ENCODE data around the gene SRSF1. TPM values are rescaled to one million over a fixed set of nuclear protein-coding genes. Genes with fewer than 3 reads are reported as not detected.

SRSF1 gene
- total RNA-seq, 2 experiments from 2014 or later: 271 to 368 TPM

DNA sequence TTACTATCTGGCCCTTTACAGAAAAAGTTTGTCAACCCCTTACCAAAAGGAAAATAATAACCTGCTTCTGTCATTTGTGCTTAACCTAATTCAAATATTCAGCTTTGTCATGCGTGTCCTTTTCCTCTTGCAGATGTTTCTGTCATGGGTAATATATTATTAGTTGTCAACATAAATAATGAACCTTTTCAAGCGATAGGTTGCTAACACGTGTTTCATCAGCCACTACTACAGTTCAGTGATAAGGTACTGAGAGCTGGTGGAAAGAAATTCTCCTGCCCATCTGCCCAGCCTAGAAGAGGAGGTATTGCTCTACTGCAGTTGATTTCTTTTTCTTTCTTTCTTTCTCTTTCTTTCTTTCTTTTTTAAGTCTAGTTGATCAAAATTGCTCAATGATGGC is 12.0 kb upstream of the SRSF1 start:
- Mint-ChIP-seq H3K27ac (no peak overlapping the region), H3K36me3 (ENCODE audit: low read depth) (no peaks in the 10 kb centered on the region), H3K9me3 (ENCODE audit: low read depth) (no peaks in the 10 kb centered on the region), H3K4me3 (no peak overlapping the region), H3K4me1 (no peaks in the 10 kb centered on the region), H3K27me3 (peaks cover 11% of the 10 kb centered on the region)
- ChIA-PET CTCF (interaction anchor here (0.5 to 1.4 kb wide), 2 partner anchors 12 to 159 kb away, joined by 3 to 4 read pairs; partner anchors contain the start of gene SRSF1), POLR2A (interaction anchor here (0.6 kb wide), 1 partner anchor 18 kb away, joined by 4 read pairs; no protein-coding TSS in a partner anchor)
- ATAC-seq (no peak), DNase-seq (no peak)
- intact Hi-C loops (cut with DNase I, micrococcal nuclease): no loop called here

- intact Hi-C loops (cut with DNase I, micrococcal nuclease): no loop called here
- H3K9me3 Mint-ChIP-seq (ENCODE audit: low read depth): no peaks in the 10 kb centered on the region
- ChIA-PET POLR2A (no interaction called here), CTCF (interaction anchor here (1.5 to 2.2 kb wide), 2 partner anchors 11 to 147 kb away, joined by 3 to 7 read pairs; no protein-coding TSS in a partner anchor)
- no peak for ATAC-seq
- H3K27me3 Mint-ChIP-seq: no peaks in the 10 kb centered on the region
- no peak for DNase-seq
- peaks cover 9% of the 10 kb centered on the region for H3K4me1 Mint-ChIP-seq
- no peak overlapping the region for H3K4me3 Mint-ChIP-seq
- H3K27ac Mint-ChIP-seq: no peak overlapping the region
- peaks cover 36% of the 10 kb centered on the region for H3K36me3 Mint-ChIP-seq (ENCODE audit: low read depth)
Observed at GRCh38 chr17:58010067-58010799, 3.2 kb upstream of the SRSF1 start.

DNA sequence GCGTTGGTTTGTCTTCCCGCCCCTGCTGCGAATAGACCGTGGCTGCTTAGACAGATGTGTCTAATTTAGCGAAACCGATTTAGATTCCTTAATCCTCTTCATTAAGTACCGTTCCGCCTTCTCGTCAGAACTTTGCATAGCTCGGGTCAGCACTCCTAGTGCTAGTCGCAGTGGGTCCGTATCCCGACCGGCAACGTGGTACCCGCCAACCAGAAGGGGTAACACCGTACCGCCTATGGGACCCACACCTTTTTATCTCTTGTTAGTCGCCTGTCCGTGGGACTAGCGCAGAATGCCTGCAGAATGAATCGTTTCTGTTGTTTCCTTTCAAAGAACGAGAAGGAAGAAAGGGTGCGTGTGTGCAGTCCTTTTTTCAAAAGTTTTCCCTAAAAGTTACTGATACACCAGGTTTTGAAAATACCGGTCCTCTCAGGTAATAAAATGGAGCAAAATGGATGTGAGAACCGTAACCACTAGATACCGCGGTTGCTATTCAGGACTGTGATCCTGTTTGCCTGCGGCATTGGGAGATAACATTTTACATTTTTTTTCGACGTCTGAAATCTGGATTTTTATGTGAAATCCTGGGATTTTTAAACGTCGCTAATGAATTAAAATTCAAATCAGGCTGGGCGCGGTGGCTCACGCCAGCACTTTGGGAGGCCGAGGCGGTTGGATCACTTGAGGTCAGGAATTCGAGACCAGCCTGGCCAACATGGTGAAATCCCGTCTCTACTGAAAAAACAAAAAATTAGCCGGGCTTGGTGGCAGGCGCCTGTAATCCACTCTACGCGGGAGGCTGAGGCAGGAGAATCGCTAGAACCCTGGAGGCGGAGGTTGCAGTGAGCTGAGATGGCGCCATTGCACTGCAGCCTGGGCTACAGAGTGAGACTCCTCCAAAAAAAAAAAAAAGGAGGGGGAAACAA is 998 bp upstream of the SRSF1 start:
- DNase-seq: peak; percentile 49
- ChIA-PET POLR2A (interaction anchor here (0.6 to 3.1 kb wide), 23 partner anchors 9 to 692 kb away, joined by 3 to 22 read pairs (median 4); partner anchors contain the start of genes CUEDC1, DYNLL2, MRPS23 and SUPT4H1), CTCF (interaction anchor here (0.6 to 15.7 kb wide), 15 partner anchors 10 to 1146 kb away, joined by 3 to 249 read pairs (median 4); partner anchors contain the start of genes MKS1 and MRPS23)
- Mint-ChIP-seq H3K27ac (peak overlapping the region; percentile 100), H3K36me3 (ENCODE audit: low read depth) (peaks cover 56% of the 10 kb centered on the region), H3K9me3 (ENCODE audit: low read depth) (no peaks in the 10 kb centered on the region), H3K4me3 (peak overlapping the region; percentile 100), H3K4me1 (peaks cover 26% of the 10 kb centered on the region), H3K27me3 (no peaks in the 10 kb centered on the region)
- ATAC-seq: peak; percentile 31
- intact Hi-C loops (cut with DNase I, micrococcal nuclease): loop anchor here (1.0 to 5.0 kb wide), 22 partner anchors 9 to 1175 kb away; partner anchors contain the start of genes MRPS23 (in 2 of the 2), VEZF1 (in 2 of the 2), AKAP1 (in 1 of the 2) and C17orf67 (in 1 of the 2)

DNA sequence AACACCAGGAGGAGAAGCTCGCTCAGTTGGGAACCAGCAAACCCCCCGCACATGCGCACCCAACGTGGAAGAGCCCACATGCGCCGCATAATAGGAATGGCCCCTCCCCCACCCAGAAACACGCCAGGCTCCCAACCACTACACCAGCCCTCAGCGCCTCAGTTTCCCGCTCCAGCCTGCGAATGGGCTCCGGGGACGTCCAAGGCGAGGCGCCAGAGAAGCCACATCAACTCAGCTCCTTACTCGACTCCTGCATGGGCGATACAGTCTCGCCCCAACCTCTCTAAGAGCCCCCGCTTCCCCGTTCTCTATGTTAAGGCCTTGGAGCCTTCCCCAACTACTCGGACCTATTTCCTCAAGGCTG is 504 bp downstream of the SRSF1 start:
- H3K4me3 Mint-ChIP-seq: peak overlapping the region; percentile 100
- ChIA-PET POLR2A (interaction anchor here (0.6 to 3.1 kb wide), 14 partner anchors 8 to 600 kb away, joined by 3 to 22 read pairs (median 6); partner anchors contain the start of genes DYNLL2 and MRPS23), CTCF (interaction anchor here (0.6 to 15.7 kb wide), 8 partner anchors 9 to 1220 kb away, joined by 3 to 249 read pairs (median 7); partner anchors contain the start of genes MKS1 and MRPS23)
- ATAC-seq: peak; percentile 8
- peak; percentile 78 for DNase-seq
- H3K36me3 Mint-ChIP-seq (ENCODE audit: low read depth): peaks cover 68% of the 10 kb centered on the region
- no peaks in the 10 kb centered on the region for H3K27me3 Mint-ChIP-seq
- peaks cover 40% of the 10 kb centered on the region for H3K4me1 Mint-ChIP-seq
- H3K9me3 Mint-ChIP-seq (ENCODE audit: low read depth): no peaks in the 10 kb centered on the region
- intact Hi-C loops (cut with DNase I, micrococcal nuclease): loop anchor here (2.0 to 5.0 kb wide), 11 partner anchors 46 to 1174 kb away; partner anchors contain the start of genes C17orf67 (in 1 of the 2), MRPS23 (in 1 of the 2), MSI2 (in 1 of the 2) and PRR11 (in 1 of the 2)
- peak overlapping the region; percentile 100 for H3K27ac Mint-ChIP-seq

- Mint-ChIP-seq H3K27ac (peak overlapping the region; percentile 100), H3K36me3 (ENCODE audit: low read depth) (peaks cover 73% of the 10 kb centered on the region), H3K4me3 (peak overlapping the region; percentile 100), H3K4me1 (peaks cover 46% of the 10 kb centered on the region), H3K27me3 (no peaks in the 10 kb centered on the region), H3K9me3 (ENCODE audit: low read depth) (no peaks in the 10 kb centered on the region)
- ATAC-seq (no peak), DNase-seq (no peak)
- ChIA-PET POLR2A (interaction anchor here (0.6 to 3.1 kb wide), 11 partner anchors 9 to 599 kb away, joined by 3 to 22 read pairs (median 6); partner anchors contain the start of genes DYNLL2 and MRPS23), CTCF (interaction anchor here (0.6 to 15.7 kb wide), 7 partner anchors 8 to 213 kb away, joined by 3 to 249 read pairs (median 8); partner anchors contain the start of genes MKS1 and MRPS23)
- intact Hi-C loops (cut with DNase I, micrococcal nuclease): loop anchor here (2.0 to 5.0 kb wide), 11 partner anchors 47 to 1173 kb away; partner anchors contain the start of genes C17orf67 (in 1 of the 2), MRPS23 (in 1 of the 2), MSI2 (in 1 of the 2) and PRR11 (in 1 of the 2)
Observed at GRCh38 chr17:58005728-58006559, 1.1 kb downstream of the SRSF1 start.

- peaks cover 52% of the 10 kb centered on the region for H3K4me1 Mint-ChIP-seq
- POLR2A ChIA-PET: interaction anchor here (1.2 to 3.1 kb wide), 3 partner anchors 11 to 155 kb away, joined by 3 to 22 read pairs (median 9); partner anchors contain the start of gene MRPS23
Observed at GRCh38 chr17:58005031-58005727, 1.9 kb downstream of the SRSF1 start.

GRCh38 chr17:58004060-58004459 is 3.0 kb downstream of the SRSF1 start:
- H3K4me3 Mint-ChIP-seq: peak overlapping the region; percentile 100
- no peaks in the 10 kb centered on the region for H3K9me3 Mint-ChIP-seq (ENCODE audit: low read depth)
- peak overlapping the region; percentile 87 for H3K27ac Mint-ChIP-seq
- intact Hi-C loops (cut with DNase I, micrococcal nuclease): no loop called here
- H3K36me3 Mint-ChIP-seq (ENCODE audit: low read depth): peaks cover 75% of the 10 kb centered on the region
- DNase-seq (no peak), ATAC-seq (no peak)
- ChIA-PET POLR2A (interaction anchor here (1.3 kb wide), 1 partner anchor 11 kb away, joined by 4 read pairs; no protein-coding TSS in a partner anchor), CTCF (interaction anchor here (1.0 to 15.7 kb wide), 2 partner anchors 147 to 341 kb away, joined by 3 to 249 read pairs; partner anchors contain the start of gene MRPS23)
- H3K4me1 Mint-ChIP-seq: peaks cover 63% of the 10 kb centered on the region
- H3K27me3 Mint-ChIP-seq: no peaks in the 10 kb centered on the region

More at GRCh38 chr17:58005031-58005727, 1.9 kb downstream of the SRSF1 start:
- intact Hi-C loops (cut with DNase I, micrococcal nuclease): loop anchor here (5.0 kb wide), 5 partner anchors 107 to 748 kb away; partner anchors contain the start of gene MSI2 (in 1 of the 2)
- peak overlapping the region; percentile 100 for H3K4me3 Mint-ChIP-seq
- no peaks in the 10 kb centered on the region for H3K27me3 Mint-ChIP-seq
- H3K27ac Mint-ChIP-seq: peak overlapping the region; percentile 100
- CTCF ChIA-PET: interaction anchor here (3.3 to 15.7 kb wide), 2 partner anchors 7 to 148 kb away, joined by 34 to 249 read pairs; partner anchors contain the start of gene MRPS23
- H3K9me3 Mint-ChIP-seq (ENCODE audit: low read depth): no peaks in the 10 kb centered on the region
- H3K36me3 Mint-ChIP-seq (ENCODE audit: low read depth): peaks cover 71% of the 10 kb centered on the region
- ATAC-seq (no peak), DNase-seq (no peak)

- H3K36me3 Mint-ChIP-seq (ENCODE audit: low read depth): peaks cover 77% of the 10 kb centered on the region
- no peak for ATAC-seq
- ChIA-PET CTCF (interaction anchor here (1.0 to 15.7 kb wide), 6 partner anchors 13 to 342 kb away, joined by 3 to 249 read pairs (median 39); partner anchors contain the start of genes MRPS23 and VEZF1), POLR2A (interaction anchor here (0.9 to 1.7 kb wide), 5 partner anchors 10 to 148 kb away, joined by 3 to 6 read pairs (median 4); no protein-coding TSS in a partner anchor)
- H3K27me3 Mint-ChIP-seq: no peaks in the 10 kb centered on the region
- peaks cover 69% of the 10 kb centered on the region for H3K4me1 Mint-ChIP-seq
- no peak for DNase-seq
- H3K27ac Mint-ChIP-seq: peak overlapping the region; percentile 17
- H3K9me3 Mint-ChIP-seq (ENCODE audit: low read depth): no peaks in the 10 kb centered on the region
- intact Hi-C loops (cut with DNase I, micrococcal nuclease): no loop called here
- H3K4me3 Mint-ChIP-seq: peak overlapping the region; percentile 100
Observed at GRCh38 chr17:58002973-58003372, 4.1 kb downstream of the SRSF1 start.
